Type B pancreatic cell (in vitro differentiated cells): Measurements from ENCODE around the gene CASKIN2. TPM values are rescaled to one million over a fixed set of nuclear protein-coding genes. Genes with fewer than 3 reads are reported as not detected.

ENCODE experiments used
- DNase-seq: peaks from one replicate; pipeline ENCODE4 v3.0.0; 2021; ENCODE audit warnings: mixed read lengths; ENCODE audit not compliant: unreplicated experiment; ENCODE audit errors: extremely low spot score
- H3K27ac Mint-ChIP-seq: 2 replicates; pipeline ENCODE4 v1.8.0; 2021; ENCODE audit warnings: mild to moderate bottlenecking, mixed read lengths
- H3K27me3 Mint-ChIP-seq: 2 replicates; pipeline ENCODE4 v1.8.0; 2021; ENCODE audit warnings: mixed read lengths
- H3K36me3 Mint-ChIP-seq: 2 replicates; pipeline ENCODE4 v1.8.0; 2021; ENCODE audit warnings: mixed read lengths
- H3K4me1 Mint-ChIP-seq: one replicate; pipeline ENCODE4 v1.8.0; 2021; ENCODE audit warnings: mixed read lengths; ENCODE audit not compliant: unreplicated experiment
- H3K4me3 Mint-ChIP-seq: 2 replicates; pipeline ENCODE4 v1.8.0; 2021; ENCODE audit warnings: mild to moderate bottlenecking, mixed read lengths
- H3K9me3 Mint-ChIP-seq: 2 replicates; pipeline ENCODE4 v1.8.0; 2021; ENCODE audit warnings: mixed read lengths
- total RNA-seq: library from RNA; stranded (reverse); gene quantifications from 2 replicates; pipeline ENCODE4 v1.2.1, GENCODE V29; 2021; ENCODE audit warnings: low replicate concordance
- TF ChIP-seq, protein P1 (sequence below): fragments of 200-600 bp; sonication (generic); conservative IDR thresholded peaks from 2 replicates; pipeline ENCODE4 v1.5.0; 2021; ENCODE audit warnings: antibody characterized with exemption, mild to moderate bottlenecking

Gene CASKIN2
- total RNA-seq, 1 donor from 2014 or later = 31.2 TPM

DNA sequence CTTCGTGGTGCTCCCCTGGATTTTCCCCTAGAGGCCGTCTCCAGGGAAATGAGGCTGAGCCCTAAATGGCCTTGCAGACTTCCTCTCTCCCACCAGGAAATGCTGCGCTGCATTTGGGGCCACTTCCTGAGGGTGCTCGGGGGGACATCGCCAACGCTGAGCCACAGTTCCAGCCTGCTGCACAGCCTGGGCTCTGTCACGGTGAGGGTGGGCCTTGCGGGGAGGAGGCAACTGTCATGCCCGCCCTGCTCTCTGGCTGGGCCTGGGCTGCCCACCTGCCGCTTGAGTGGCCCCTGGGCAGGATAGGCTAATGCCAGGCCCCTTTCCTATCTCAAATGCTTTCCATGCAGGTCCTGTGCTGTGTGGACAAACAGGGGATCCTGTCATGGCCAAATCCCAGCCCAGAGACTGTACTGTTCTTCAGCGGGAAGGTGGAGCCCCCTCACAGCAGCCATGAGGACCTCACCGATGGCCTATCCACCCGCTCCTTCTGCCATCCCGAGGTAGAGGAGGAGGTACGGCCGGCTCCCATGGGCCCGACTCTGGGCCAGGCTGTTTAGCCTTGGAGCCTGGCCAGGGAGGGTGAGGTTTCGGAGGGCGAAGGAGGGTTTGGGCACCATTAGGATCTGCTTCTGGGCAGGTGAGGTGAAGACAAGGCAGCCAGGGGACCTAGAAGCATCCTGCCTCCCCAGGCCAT lies 24.2 kb downstream of the CASKIN2 start:
- DNase-seq = no peak
- TF ChIP-seq, protein P1, sequence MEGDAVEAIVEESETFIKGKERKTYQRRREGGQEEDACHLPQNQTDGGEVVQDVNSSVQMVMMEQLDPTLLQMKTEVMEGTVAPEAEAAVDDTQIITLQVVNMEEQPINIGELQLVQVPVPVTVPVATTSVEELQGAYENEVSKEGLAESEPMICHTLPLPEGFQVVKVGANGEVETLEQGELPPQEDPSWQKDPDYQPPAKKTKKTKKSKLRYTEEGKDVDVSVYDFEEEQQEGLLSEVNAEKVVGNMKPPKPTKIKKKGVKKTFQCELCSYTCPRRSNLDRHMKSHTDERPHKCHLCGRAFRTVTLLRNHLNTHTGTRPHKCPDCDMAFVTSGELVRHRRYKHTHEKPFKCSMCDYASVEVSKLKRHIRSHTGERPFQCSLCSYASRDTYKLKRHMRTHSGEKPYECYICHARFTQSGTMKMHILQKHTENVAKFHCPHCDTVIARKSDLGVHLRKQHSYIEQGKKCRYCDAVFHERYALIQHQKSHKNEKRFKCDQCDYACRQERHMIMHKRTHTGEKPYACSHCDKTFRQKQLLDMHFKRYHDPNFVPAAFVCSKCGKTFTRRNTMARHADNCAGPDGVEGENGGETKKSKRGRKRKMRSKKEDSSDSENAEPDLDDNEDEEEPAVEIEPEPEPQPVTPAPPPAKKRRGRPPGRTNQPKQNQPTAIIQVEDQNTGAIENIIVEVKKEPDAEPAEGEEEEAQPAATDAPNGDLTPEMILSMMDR = no peak
- Mint-ChIP-seq H3K4me3 (no peak overlapping the region), H3K9me3 (no peaks in the 10 kb centered on the region), H3K27me3 (no peaks in the 10 kb centered on the region), H3K36me3 (no peaks in the 10 kb centered on the region), H3K4me1 (peaks cover 6% of the 10 kb centered on the region), H3K27ac (no peak overlapping the region)

GRCh38 chr17:75490173-75490743 lies 25.1 kb downstream of the CASKIN2 start:
- Mint-ChIP-seq H3K27ac (no peak overlapping the region), H3K9me3 (no peaks in the 10 kb centered on the region)

GRCh38 chr17:75489511-75489955 lies 25.8 kb downstream of the CASKIN2 start:
- TF ChIP-seq, protein P1 = no peak
- Mint-ChIP-seq H3K27me3 (no peaks in the 10 kb centered on the region), H3K4me1 (peaks cover 6% of the 10 kb centered on the region), H3K9me3 (no peaks in the 10 kb centered on the region), H3K36me3 (no peaks in the 10 kb centered on the region), H3K4me3 (no peak overlapping the region), H3K27ac (no peak overlapping the region)
- DNase-seq = no peak

More at GRCh38 chr17:75490173-75490743, 25.1 kb downstream of the CASKIN2 start:
- Mint-ChIP-seq H3K4me3 (no peak overlapping the region), H3K36me3 (no peaks in the 10 kb centered on the region), H3K4me1 (peaks cover 6% of the 10 kb centered on the region), H3K27me3 (no peaks in the 10 kb centered on the region)
- TF ChIP-seq, protein P1 = no peak
- no peak for DNase-seq

- no peaks in the 10 kb centered on the region for H3K9me3 Mint-ChIP-seq
- H3K4me1 Mint-ChIP-seq = peaks cover 6% of the 10 kb centered on the region
- no peak overlapping the region for H3K4me3 Mint-ChIP-seq
- TF ChIP-seq, protein P1 = no peak
- DNase-seq = no peak
- H3K27ac Mint-ChIP-seq = no peak overlapping the region
- no peaks in the 10 kb centered on the region for H3K27me3 Mint-ChIP-seq
- no peaks in the 10 kb centered on the region for H3K36me3 Mint-ChIP-seq
Measured at GRCh38 chr17:75488693-75489510, 26.4 kb downstream of the CASKIN2 start.

GRCh38 chr17:75487351-75488070 lies 27.8 kb downstream of the CASKIN2 start:
- Mint-ChIP-seq H3K9me3 (no peaks in the 10 kb centered on the region), H3K27ac (no peak overlapping the region), H3K4me1 (peaks cover 12% of the 10 kb centered on the region), H3K36me3 (no peaks in the 10 kb centered on the region), H3K4me3 (no peak overlapping the region), H3K27me3 (no peaks in the 10 kb centered on the region)
- DNase-seq = no peak
- TF ChIP-seq, protein P1 = no peak
